H4 (cell line): ENCODE results near the gene DOCK10. TPM values are rescaled to one million over a fixed set of nuclear protein-coding genes. Genes with fewer than 3 reads are reported as not detected.

Source experiments
- DNase-seq: peaks from one replicate; pipeline ENCODE4 v3.0.0-alpha.2; 2015; ENCODE audit warnings: low spot score
- total RNA-seq: library from RNA; depleted of rRNA; stranded (reverse); fragments of >200 nt; shearing (Covaris generic); gene quantifications from 2 replicates; pipeline ENCODE4 v1.2.3, GENCODE V29; 2014

DOCK10 gene
- total RNA-seq, 1 experiment from 2014 or later = 10.8 TPM

- DNase-seq = no peak
These were observed 208.3 kb downstream of the DOCK10 start for GRCh38 chr2:224833986-224834385.

- DNase-seq = no peak
These were observed 210.1 kb downstream of the DOCK10 start for GRCh38 chr2:224832207-224832606.

GRCh38 chr2:224831530-224831929 lies 210.7 kb downstream of the DOCK10 start:
- no peak for DNase-seq

GRCh38 chr2:224820283-224820991 lies 221.8 kb downstream of the DOCK10 start:
- DNase-seq = no peak

- peak; percentile 19 for DNase-seq
These were observed 223.2 kb downstream of the DOCK10 start for GRCh38 chr2:224819075-224819474.

- DNase-seq = no peak
These were observed 224.6 kb downstream of the DOCK10 start for GRCh38 chr2:224817676-224818075.

GRCh38 chr2:224816816-224817215 lies 225.5 kb downstream of the DOCK10 start:
- DNase-seq = peak; percentile 17

GRCh38 chr2:224813578-224813977 lies 228.7 kb downstream of the DOCK10 start:
- DNase-seq = no peak

GRCh38 chr2:224807153-224807964 lies 234.9 kb downstream of the DOCK10 start:
- DNase-seq = no peak

GRCh38 chr2:224803930-224804329 lies 238.3 kb downstream of the DOCK10 start:
- DNase-seq = no peak

- DNase-seq = peak; percentile 7
These were observed 239.9 kb downstream of the DOCK10 start for GRCh38 chr2:224802407-224802806.

GRCh38 chr2:224801360-224801759 lies 240.9 kb downstream of the DOCK10 start:
- no peak for DNase-seq

- DNase-seq = no peak
These were observed 242.6 kb downstream of the DOCK10 start for GRCh38 chr2:224799691-224800090.

- no peak for DNase-seq
These were observed 244.1 kb downstream of the DOCK10 start for GRCh38 chr2:224798180-224798579.

- DNase-seq = no peak
These were observed 245.5 kb downstream of the DOCK10 start for GRCh38 chr2:224796695-224797305.

- DNase-seq = no peak
These were observed 248.3 kb downstream of the DOCK10 start for GRCh38 chr2:224793946-224794345.

GRCh38 chr2:224786848-224787247 lies 255.4 kb downstream of the DOCK10 start:
- no peak for DNase-seq

- DNase-seq = no peak
These were observed 260.9 kb downstream of the DOCK10 start for GRCh38 chr2:224781400-224781799.

GRCh38 chr2:224780823-224781222 lies 261.4 kb downstream of the DOCK10 start:
- no peak for DNase-seq

- no peak for DNase-seq
These were observed 262.2 kb downstream of the DOCK10 start for GRCh38 chr2:224780106-224780505.

- peak; percentile 26 for DNase-seq
These were observed 263.8 kb downstream of the DOCK10 start for GRCh38 chr2:224778474-224778877.

- no peak for DNase-seq
These were observed 264.7 kb downstream of the DOCK10 start for GRCh38 chr2:224777559-224777930.
